Measurements from ENCODE around the gene NUPR1.
"Not testable (repeated sequence)": the region's sequence is repeated elsewhere in the genome, so short reads cannot be mapped to it uniquely, and the experiment has no call there.

Gene NUPR1

DNA sequence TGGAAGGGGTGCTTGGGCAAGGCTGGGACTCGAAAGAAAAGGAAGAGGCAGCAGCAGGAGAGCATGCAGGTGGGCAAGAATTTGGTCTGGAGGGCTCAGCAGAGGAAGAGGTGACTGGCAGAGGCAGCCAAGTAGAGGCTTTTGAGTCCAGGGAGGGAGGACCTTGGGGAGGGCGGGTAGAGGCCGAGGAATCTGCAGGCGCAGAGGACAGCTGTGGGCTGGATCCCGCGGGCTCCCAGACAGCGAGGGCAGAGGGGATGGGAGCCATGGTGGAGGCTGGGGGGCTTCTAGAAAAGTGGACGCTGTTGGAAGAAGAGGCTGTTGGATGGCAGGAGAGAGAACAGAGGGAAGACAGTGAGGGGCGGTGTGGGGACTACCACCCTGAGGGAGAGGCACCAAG, 41.4 kb downstream of the NUPR1 start:
- DNase-seq: no peak

DNA sequence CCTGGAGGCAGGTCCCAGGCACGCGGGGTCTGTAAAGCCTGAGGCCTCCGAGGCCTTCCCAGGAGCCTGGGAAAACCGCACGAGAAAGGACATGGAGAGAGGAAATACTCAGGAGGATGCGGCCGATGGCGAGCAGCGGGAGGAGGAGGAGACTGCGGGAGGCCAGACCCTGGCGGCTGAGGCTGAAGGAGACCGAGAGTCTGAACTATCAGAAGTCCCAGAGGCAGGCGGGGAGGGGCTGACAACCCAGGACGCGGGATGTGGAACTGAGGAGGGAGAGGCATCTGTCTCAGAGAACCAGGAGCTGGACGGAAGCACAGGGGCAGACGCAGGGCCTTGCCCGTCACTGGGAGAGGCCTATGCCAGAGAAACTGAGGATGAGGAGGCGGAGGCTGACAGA, 41.9 kb downstream of the NUPR1 start:
- no peak for DNase-seq

DNA sequence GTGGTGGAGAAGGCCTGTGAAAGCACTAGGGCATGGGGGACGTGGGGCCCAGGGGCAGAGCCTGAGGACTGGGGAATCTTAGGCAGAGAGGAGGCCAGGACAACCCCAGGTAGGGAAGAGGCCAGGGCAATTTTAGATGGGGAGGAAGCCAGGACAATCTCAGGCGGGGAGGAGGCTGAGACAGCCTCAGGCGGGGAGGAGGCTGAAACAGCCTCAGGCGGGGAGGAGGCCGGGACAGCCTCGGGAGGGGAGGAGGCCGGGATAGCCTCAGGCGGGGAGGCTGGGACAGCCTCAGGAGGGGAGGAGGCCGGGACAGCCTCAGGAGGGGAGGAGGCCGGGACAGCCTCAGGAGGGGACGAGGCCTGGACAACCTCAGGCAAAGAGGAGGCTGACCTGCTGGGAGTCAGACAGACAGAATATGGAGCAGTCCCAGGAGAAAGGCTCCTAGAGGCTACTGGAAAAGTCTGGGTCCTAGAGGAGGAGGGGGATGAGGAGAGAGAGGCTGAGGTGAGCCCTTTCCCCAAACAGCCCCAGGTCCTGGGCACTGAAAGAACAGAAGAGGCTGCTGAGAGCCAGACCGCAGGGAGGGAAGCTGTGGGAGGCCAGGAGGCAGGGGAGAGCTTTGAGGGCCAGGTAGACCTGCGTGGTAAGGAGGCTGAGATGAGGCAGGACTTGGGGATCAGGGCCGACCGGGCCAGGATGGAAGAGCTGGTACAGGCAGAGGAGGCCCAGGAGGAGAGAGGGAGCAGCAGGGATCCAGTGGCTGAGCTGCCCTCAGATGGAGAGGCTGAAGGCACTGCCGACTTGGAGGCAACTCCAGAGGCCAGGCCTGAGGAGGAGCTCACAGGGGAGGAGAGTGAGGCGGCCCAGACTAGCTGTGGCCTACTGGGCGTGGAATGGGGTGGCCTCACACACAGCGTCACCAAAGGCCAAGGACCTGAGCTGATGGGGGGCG, 42.7 kb downstream of the NUPR1 start:
- no peak for DNase-seq

DNA sequence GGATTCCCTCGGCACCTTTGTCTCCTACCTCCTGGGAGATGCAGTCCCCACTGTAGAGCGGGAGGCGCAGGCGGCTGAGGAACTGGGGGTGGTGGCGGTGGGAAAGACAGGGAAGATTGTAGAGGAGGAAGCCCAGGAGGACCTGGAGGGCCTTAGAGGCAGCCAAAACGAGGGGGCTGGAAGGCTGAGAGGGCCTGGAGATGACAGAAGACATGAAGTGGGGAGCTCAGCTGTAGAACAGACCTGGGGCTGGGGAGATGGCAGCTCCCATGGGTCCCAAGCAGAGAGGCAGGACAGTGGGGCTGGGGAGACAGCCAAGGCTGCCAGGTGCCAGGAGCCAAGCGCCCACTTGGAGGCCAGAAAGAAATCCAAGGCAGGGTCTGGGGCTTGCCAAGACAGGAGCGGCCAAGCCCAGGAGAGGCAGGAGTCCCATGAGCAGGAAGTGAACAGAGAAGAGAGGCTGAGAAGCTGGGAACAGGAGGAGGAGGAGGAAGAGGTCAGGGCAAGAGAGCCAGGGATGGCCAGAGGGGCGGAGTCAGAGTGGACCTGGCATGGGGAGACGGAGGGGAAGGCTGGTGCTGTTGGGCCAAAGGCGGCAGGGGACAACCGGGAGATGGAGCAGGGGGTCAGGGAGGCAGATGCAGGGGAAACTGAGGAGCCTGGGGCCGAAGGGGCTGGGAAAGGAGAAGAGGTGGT, 43.5 kb downstream of the NUPR1 start:
- no peak for DNase-seq

DNA sequence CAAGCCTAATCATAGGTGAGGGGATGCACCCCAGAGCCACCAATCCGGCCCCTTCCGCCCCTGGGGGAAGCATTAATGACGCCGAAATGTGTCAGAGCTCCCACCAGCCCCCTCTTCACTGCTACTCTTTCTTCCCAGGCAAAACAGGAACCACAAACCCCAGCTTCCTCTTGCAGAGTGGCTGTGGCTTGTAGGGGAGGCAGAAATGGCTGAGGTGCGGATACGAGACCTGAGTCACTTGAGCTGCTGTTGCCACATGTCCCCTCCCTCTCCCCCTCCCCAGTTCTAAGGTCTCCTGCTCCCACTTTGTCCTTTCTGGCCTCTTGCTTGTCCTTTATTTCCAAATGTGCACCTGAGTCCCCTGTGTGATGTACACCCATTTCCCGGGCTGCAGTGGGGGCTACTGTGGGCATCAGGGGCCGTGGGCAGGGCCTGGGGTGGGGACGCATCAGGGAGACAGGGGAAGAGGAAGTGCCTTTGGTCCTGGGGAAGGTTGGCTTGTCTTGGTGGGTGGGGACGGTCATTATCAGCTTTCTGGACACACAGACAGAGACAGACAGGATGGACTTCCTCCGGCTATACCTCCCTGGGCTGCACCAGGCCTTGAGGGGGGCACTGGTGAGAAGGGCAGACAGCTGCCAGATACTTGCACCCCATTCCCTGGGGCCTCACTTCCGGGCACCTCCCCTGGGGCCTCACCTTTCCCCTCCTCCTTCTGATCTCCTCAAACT, 44.5 kb downstream of the NUPR1 start, which contains the start of gene APOBR:
APOBR (plus strand) TSS at position 523 of the 731 bp plus-strand sequence; CDS start at position 562, 39 bp downstream.
- no peak for DNase-seq

DNA sequence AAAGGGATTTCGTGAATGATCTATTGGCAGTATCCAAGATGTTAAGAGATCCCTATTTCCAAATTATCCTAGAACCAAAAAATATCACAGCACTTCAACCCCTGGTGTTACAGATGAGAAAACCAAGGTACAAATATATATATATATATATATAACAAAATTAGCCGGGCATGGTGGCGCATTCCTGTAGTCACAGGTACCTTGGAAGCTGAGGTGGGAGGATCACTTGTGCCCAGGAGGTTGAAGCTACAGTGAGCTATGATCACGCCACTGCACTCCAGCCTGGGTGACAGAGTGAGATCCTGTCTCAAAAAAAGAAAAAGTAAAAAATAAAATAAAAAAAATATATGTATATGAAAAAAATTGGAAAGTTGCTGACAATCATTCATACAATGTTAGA, 46.3 kb downstream of the NUPR1 start:
- no peak for DNase-seq

DNA sequence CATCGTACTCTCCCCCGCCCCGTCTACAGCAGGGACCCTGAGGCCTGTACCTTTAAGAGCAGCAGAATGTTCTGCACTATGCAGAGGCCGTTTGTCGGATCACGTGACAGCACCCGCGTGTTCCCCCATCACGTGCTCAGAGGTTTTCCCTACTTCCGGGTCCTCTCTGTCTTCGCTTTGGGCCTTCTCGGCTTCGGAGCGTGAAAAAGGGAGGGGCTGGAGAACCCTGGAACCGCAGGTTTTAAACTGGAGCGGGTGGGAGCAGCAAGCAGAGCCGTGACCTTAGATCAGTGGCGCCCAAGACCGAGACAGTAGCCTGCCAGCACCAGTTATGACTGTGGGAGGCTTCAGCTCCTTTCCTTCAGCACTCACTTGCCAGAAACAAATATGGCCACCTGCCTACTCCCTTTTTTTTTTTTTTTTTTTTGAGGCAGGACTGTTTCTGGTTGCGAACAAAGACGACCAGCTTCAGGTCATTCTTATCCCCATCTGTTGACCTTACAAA, 46.8 kb downstream of the NUPR1 start, which contains the start of gene CLN3:
CLN3 (minus strand) TSS at position 105 of the 505 bp plus-strand sequence. CDS start 315 bp downstream, outside the sequence.
- peak; percentile 89 for DNase-seq

DNA sequence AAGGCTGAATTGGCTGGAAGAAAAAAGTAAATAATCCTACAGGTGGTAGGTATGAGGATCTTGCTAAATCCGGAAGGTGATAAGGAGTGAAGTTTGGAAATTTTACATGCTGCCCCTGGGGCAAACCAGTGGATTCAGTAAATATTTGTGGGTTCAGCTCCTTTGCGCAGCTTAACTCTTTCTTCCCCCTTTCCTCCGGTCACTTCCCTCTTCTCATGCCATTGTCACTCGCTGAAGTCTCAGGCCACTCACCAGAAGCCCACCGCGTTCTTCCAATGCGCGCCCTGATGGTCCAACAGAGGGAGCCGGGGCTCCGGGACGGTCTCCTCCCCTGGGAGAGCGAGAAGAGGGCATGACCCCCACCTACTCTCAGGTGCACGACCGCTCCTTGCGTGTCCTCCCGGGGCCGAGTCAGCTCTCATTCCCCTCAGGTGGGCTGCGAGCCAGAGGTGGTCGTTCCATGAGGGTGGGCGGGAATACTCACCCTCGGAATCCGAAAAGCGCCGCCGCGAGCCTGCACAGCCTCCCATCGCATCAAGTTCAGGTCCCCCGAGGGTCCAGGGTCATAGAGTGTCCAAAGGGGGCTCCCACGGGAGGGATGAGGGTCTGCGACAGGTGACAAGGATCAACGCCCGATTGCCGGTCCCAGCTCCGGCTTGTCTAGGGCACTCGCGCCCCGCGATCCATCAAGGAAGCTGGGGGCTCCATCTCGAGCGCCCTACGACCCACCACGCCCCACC, 47.4 kb downstream of the NUPR1 start:
- DNase-seq: no peak

DNA sequence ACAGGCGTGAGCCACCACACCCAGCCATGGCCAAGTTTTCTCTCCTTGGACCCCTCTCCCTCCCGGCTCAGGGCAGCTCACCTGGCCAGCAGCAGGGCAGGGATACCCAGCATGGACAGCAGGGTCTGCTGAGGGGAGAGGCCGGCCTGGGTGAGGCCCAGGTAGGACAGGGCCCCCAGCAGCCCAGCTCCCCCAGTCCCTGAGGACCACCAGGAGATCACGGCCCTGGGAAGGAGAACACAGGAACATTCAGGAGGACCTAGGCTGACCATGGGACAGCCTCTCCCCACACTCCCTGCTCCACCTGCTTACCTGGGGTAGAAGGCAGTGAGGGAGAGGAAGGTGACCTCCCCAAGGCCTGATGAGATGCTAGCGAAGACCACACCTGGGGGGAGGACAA, 52.5 kb downstream of the NUPR1 start:
- DNase-seq: no peak

DNA sequence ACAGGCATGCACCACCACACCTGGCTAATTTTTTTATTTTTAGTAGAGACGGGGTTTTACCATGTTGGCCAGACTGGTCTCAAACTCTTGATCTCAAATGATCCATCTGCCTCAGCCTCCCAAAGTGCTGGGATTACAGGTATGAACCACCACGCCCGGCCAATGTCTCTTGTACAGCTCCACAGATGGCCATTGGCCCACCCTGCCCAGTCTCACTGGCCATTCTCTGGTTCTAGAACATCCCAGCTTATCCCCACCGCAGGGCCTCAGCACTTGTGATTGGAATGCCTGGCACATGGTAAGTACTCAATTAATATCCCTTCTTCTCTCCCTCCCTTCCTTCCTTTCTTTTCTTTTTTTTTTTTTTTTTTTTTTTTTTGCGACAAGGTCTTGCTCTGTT, 55.4 kb downstream of the NUPR1 start:
- not testable (repeated sequence) for DNase-seq

Measured in NCI-H1436 (cell line).